Fibroblast of the conjunctiva (primary cell): ENCODE data around the gene CCDC177.
"Not testable (repeated sequence)": the region's sequence is repeated elsewhere in the genome, so short reads cannot be mapped to it uniquely, and the experiment has no call there.

Experiments
- DNase-seq: peaks from one replicate; pipeline ENCODE4 v3.0.0-alpha.2; 2010; ENCODE audit warnings: low read depth

CCDC177 gene

GRCh38 chr14:69599431-69599830 lies 24.8 kb upstream of the CCDC177 start:
- not testable (repeated sequence) for DNase-seq

- no peak for DNase-seq
These were observed 20.7 kb upstream of the CCDC177 start for GRCh38 chr14:69595336-69595735.

- DNase-seq, result no peak
These were observed 20.2 kb upstream of the CCDC177 start for GRCh38 chr14:69594846-69595245.

GRCh38 chr14:69593018-69593677 lies 18.5 kb upstream of the CCDC177 start:
- DNase-seq, result peak; percentile 78

- no peak for DNase-seq
These were observed 16.6 kb upstream of the CCDC177 start for GRCh38 chr14:69591317-69591716.

- no peak for DNase-seq
These were observed 12.7 kb upstream of the CCDC177 start for GRCh38 chr14:69587389-69587788.

- no peak for DNase-seq
These were observed 11.7 kb upstream of the CCDC177 start for GRCh38 chr14:69586404-69586803.

GRCh38 chr14:69584389-69584788 lies 9.7 kb upstream of the CCDC177 start:
- no peak for DNase-seq

- DNase-seq, result no peak
These were observed 8.2 kb upstream of the CCDC177 start for GRCh38 chr14:69582829-69583228.

GRCh38 chr14:69582212-69582611 lies 7.5 kb upstream of the CCDC177 start:
- no peak for DNase-seq

- DNase-seq, result no peak
These were observed 6.8 kb upstream of the CCDC177 start for GRCh38 chr14:69581316-69581935.

- peak; percentile 43 for DNase-seq
These were observed 5.4 kb upstream of the CCDC177 start for GRCh38 chr14:69580009-69580577.

- no peak for DNase-seq
These were observed 4.8 kb upstream of the CCDC177 start for GRCh38 chr14:69579476-69579875.

GRCh38 chr14:69574954-69575295 lies 254 bp upstream of the CCDC177 start:
- DNase-seq, result no peak

GRCh38 chr14:69573831-69574262 lies 824 bp downstream of the CCDC177 start:
- DNase-seq, result no peak

- DNase-seq, result no peak
These were observed 1.4 kb downstream of the CCDC177 start for GRCh38 chr14:69573205-69573830.

- no peak for DNase-seq
These were observed 1.9 kb downstream of the CCDC177 start for GRCh38 chr14:69572841-69573135.

GRCh38 chr14:69572030-69572840 lies 2.4 kb downstream of the CCDC177 start:
- no peak for DNase-seq

GRCh38 chr14:69571449-69572029 lies 3.1 kb downstream of the CCDC177 start:
- no peak for DNase-seq

GRCh38 chr14:69570836-69571330 lies 3.8 kb downstream of the CCDC177 start:
- no peak for DNase-seq

GRCh38 chr14:69569859-69570258 lies 4.8 kb downstream of the CCDC177 start:
- DNase-seq, result no peak

- DNase-seq, result no peak
These were observed 7.1 kb downstream of the CCDC177 start for GRCh38 chr14:69567563-69567962.
